HG03039 (cell line): ENCODE data around the gene BTG4.

Source experiments
- ATAC-seq: cut with Tn5 transposase; IDR thresholded peaks from one replicate; pipeline ENCODE4 v1.9.1; 2021; ENCODE audit warnings: mild to moderate bottlenecking, moderate library complexity; ENCODE audit not compliant: unreplicated experiment

Gene BTG4

GRCh38 chr11:111494040-111494439 lies 18.1 kb downstream of the BTG4 start:
- no peak for ATAC-seq

- ATAC-seq: no peak
Measured at GRCh38 chr11:111490496-111490895, 21.7 kb downstream of the BTG4 start.

GRCh38 chr11:111483431-111483830 lies 28.8 kb downstream of the BTG4 start:
- no peak for ATAC-seq

- ATAC-seq: no peak
Measured at GRCh38 chr11:111479666-111480065, 32.5 kb downstream of the BTG4 start.

- ATAC-seq: no peak
Measured at GRCh38 chr11:111477898-111478297, 34.3 kb downstream of the BTG4 start.

- no peak for ATAC-seq
Measured at GRCh38 chr11:111476956-111477355, 35.2 kb downstream of the BTG4 start.

GRCh38 chr11:111476366-111476765 lies 35.8 kb downstream of the BTG4 start:
- ATAC-seq: no peak

- no peak for ATAC-seq
Measured at GRCh38 chr11:111474432-111474831, 37.8 kb downstream of the BTG4 start.

- no peak for ATAC-seq
Measured at GRCh38 chr11:111472228-111472627, 40.0 kb downstream of the BTG4 start.

GRCh38 chr11:111469200-111469599 lies 43.0 kb downstream of the BTG4 start:
- ATAC-seq: no peak

- no peak for ATAC-seq
Measured at GRCh38 chr11:111466615-111467014, 45.6 kb downstream of the BTG4 start.

GRCh38 chr11:111465400-111465799 lies 46.8 kb downstream of the BTG4 start:
- ATAC-seq: no peak

- ATAC-seq: no peak
Measured at GRCh38 chr11:111463276-111463675, 48.9 kb downstream of the BTG4 start.

GRCh38 chr11:111462329-111462728 lies 49.9 kb downstream of the BTG4 start:
- no peak for ATAC-seq

- ATAC-seq: no peak
Measured at GRCh38 chr11:111461460-111462235, 50.5 kb downstream of the BTG4 start.

- no peak for ATAC-seq
Measured at GRCh38 chr11:111460856-111461255, 51.3 kb downstream of the BTG4 start.

- ATAC-seq: no peak
Measured at GRCh38 chr11:111460340-111460739, 51.8 kb downstream of the BTG4 start.

GRCh38 chr11:111459506-111460270 lies 52.5 kb downstream of the BTG4 start:
- ATAC-seq: no peak

- ATAC-seq: no peak
Measured at GRCh38 chr11:111457731-111458368, 54.3 kb downstream of the BTG4 start.

GRCh38 chr11:111456859-111457730 lies 55.1 kb downstream of the BTG4 start:
- no peak for ATAC-seq
